Activated CD8-positive, alpha-beta T cell treated with anti-CD3 and anti-CD28 coated beads for 36 hours (primary cell): ENCODE measurements around the gene TMEM35B. TPM values are rescaled to one million over a fixed set of nuclear protein-coding genes. Genes with fewer than 3 reads are reported as not detected.
A peak's percentile ranks its signal among the peaks of the same experiment; 100 is the strongest.

Experiments used
- ATAC-seq: fragments of 200-7000 bp; cut with Tn5 transposase; one replicate; pipeline ENCODE4 v1.10.0; 2021; ENCODE audit warnings: mild to moderate bottlenecking, moderate library complexity
- CTCF ChIA-PET: fragments of 350-600 bp; sonication (Branson Sonifier 250); formaldehyde crosslinking; loops from one replicate; lab custom pipeline; 2021; ENCODE audit warnings: antibody characterized with exemption; lab: Charles Lee
- POLR2A ChIA-PET: fragments of 350-600 bp; sonication (Branson Sonifier 250); formaldehyde crosslinking; loops from one replicate; lab custom pipeline; 2021; ENCODE audit warnings: antibody characterized with exemption; lab: Charles Lee
- DNase-seq: peaks from one replicate; pipeline ENCODE4 v3.0.0-alpha.2; 2020
- H3K27ac Mint-ChIP-seq: one replicate; pipeline ENCODE4 v1.8.0; 2021; ENCODE audit warnings: mild to moderate bottlenecking, mixed read lengths
- H3K27me3 Mint-ChIP-seq: one replicate; pipeline ENCODE4 v1.8.0; 2021; ENCODE audit warnings: mixed read lengths
- H3K36me3 Mint-ChIP-seq: one replicate; pipeline ENCODE4 v1.8.0; 2021; ENCODE audit warnings: low read depth, mixed read lengths
- H3K4me1 Mint-ChIP-seq: one replicate; pipeline ENCODE4 v1.8.0; 2021; ENCODE audit warnings: low read depth, mixed read lengths
- H3K4me3 Mint-ChIP-seq: one replicate; pipeline ENCODE4 v1.8.0; 2021; ENCODE audit warnings: mild to moderate bottlenecking, moderate library complexity, mixed read lengths
- H3K9me3 Mint-ChIP-seq: one replicate; pipeline ENCODE4 v1.8.0; 2021; ENCODE audit warnings: mixed read lengths
- CTCF ChIP-seq: fragments of 200-600 bp; IDR thresholded peaks from one replicate; pipeline ENCODE4 v1.8.0; 2022; ENCODE audit warnings: antibody characterized with exemption, mild to moderate bottlenecking
- intact Hi-C: fragments of 100-400 bp; cut with micrococcal nuclease; formaldehyde crosslinking; loops from one replicate; pipeline ENCODE4 v1.10.0; 2022
- total RNA-seq, 2 experiments: library from RNA; stranded (reverse); gene quantifications; one replicate each; pipeline ENCODE4 v1.2.3, GENCODE V29; 2021

TMEM35B gene
- total RNA-seq, 2 experiments from 2014 or later = 19.4 to 19.5 TPM

- Mint-ChIP-seq H3K27me3 (no peaks in the 10 kb centered on the region), H3K36me3 (peaks cover 38% of the 10 kb centered on the region), H3K9me3 (peaks cover 5% of the 10 kb centered on the region), H3K4me1 (peaks cover 29% of the 10 kb centered on the region), H3K27ac (peak overlapping the region; percentile 95), H3K4me3 (peak overlapping the region; percentile 98)
- ATAC-seq (no peak), DNase-seq (peak; percentile 4)
- intact Hi-C loops = loop anchor here (5.0 kb wide), 1 partner anchor 47 kb away; the partner anchor contains the start of gene ZMYM1
- ChIA-PET POLR2A (interaction anchor here (0.9 to 3.4 kb wide), 12 partner anchors 9 to 160 kb away, joined by 3 to 13 read pairs (median 3); partner anchors contain the start of genes TMEM35B and ZMYM1), CTCF (interaction anchor here (0.7 to 2.7 kb wide), 6 partner anchors 11 to 170 kb away, joined by 3 to 9 read pairs (median 6); partner anchors contain the start of gene TMEM35B)
- TF ChIP-seq CTCF = no peak
Observed at GRCh38 chr1:35030338-35030737, 45.2 kb upstream of the TMEM35B start.

GRCh38 chr1:35029761-35030160 lies 44.6 kb upstream of the TMEM35B start:
- POLR2A ChIA-PET = interaction anchor here (0.9 to 3.4 kb wide), 5 partner anchors 9 to 161 kb away, joined by 3 to 13 read pairs (median 3); partner anchors contain the start of gene TMEM35B
- ATAC-seq (no peak), DNase-seq (no peak)
- no peak for TF ChIP-seq CTCF
- Mint-ChIP-seq H3K27ac (no peak overlapping the region), H3K4me3 (peak overlapping the region; percentile 98), H3K27me3 (no peaks in the 10 kb centered on the region), H3K4me1 (peaks cover 29% of the 10 kb centered on the region), H3K9me3 (peaks cover 5% of the 10 kb centered on the region), H3K36me3 (peaks cover 38% of the 10 kb centered on the region)
- intact Hi-C loops = loop anchor here (5.0 kb wide), 1 partner anchor 48 kb away; the partner anchor contains the start of gene ZMYM1
- CTCF ChIA-PET = interaction anchor here (0.7 to 2.7 kb wide), 6 partner anchors 10 to 169 kb away, joined by 3 to 7 read pairs (median 4); partner anchors contain the start of gene TMEM35B

- no peaks in the 10 kb centered on the region for H3K4me1 Mint-ChIP-seq
- ChIA-PET POLR2A (interaction anchor here (1.4 kb wide), 1 partner anchor 15 kb away, joined by 3 read pairs; no protein-coding TSS in a partner anchor), CTCF (no interaction called here)
- no peaks in the 10 kb centered on the region for H3K9me3 Mint-ChIP-seq
- intact Hi-C loops = no loop called here
- no peak for TF ChIP-seq CTCF
- no peak overlapping the region for H3K4me3 Mint-ChIP-seq
- H3K27me3 Mint-ChIP-seq = no peaks in the 10 kb centered on the region
- DNase-seq = no peak
- peaks cover 3% of the 10 kb centered on the region for H3K36me3 Mint-ChIP-seq
- ATAC-seq = no peak
- H3K27ac Mint-ChIP-seq = no peak overlapping the region
Observed at GRCh38 chr1:35016406-35016805, 31.3 kb upstream of the TMEM35B start.

GRCh38 chr1:35014486-35014885 lies 29.3 kb upstream of the TMEM35B start:
- ATAC-seq (no peak), DNase-seq (no peak)
- intact Hi-C loops = no loop called here
- Mint-ChIP-seq H3K9me3 (no peaks in the 10 kb centered on the region), H3K27me3 (no peaks in the 10 kb centered on the region), H3K36me3 (peaks cover 11% of the 10 kb centered on the region), H3K4me1 (no peaks in the 10 kb centered on the region), H3K27ac (no peak overlapping the region), H3K4me3 (no peak overlapping the region)
- no peak for TF ChIP-seq CTCF
- ChIA-PET CTCF (no interaction called here), POLR2A (interaction anchor here (0.6 to 1.3 kb wide), 2 partner anchors 16 to 581 kb away, joined by 3 to 4 read pairs; no protein-coding TSS in a partner anchor)

- Mint-ChIP-seq H3K4me3 (no peak overlapping the region), H3K9me3 (no peaks in the 10 kb centered on the region), H3K36me3 (peaks cover 13% of the 10 kb centered on the region), H3K4me1 (no peaks in the 10 kb centered on the region), H3K27ac (no peak overlapping the region), H3K27me3 (no peaks in the 10 kb centered on the region)
- POLR2A ChIA-PET = interaction anchor here (0.7 kb wide), 1 partner anchor 176 kb away, joined by 3 read pairs; no protein-coding TSS in a partner anchor
- no peak for TF ChIP-seq CTCF
- CTCF ChIA-PET = interaction anchor here (0.8 to 1.3 kb wide), 3 partner anchors 20 to 153 kb away, joined by 3 to 4 read pairs (median 4); partner anchors contain the start of gene TMEM35B
- ATAC-seq = no peak
- no peak for DNase-seq
- intact Hi-C loops = no loop called here
Observed at GRCh38 chr1:35005711-35006110, 20.6 kb upstream of the TMEM35B start.
